NCI-H1930 (cell line): ENCODE measurements around the gene IQGAP2.

Experiments
- DNase-seq, 2 experiments: peaks; one replicate each; lab custom pipeline; 2025; lab: John Stamatoyannopoulos, UW

IQGAP2 gene

GRCh38 chr5:76689321-76690036 lies 286.4 kb downstream of the IQGAP2 start:
- DNase-seq = no peak

GRCh38 chr5:76690037-76690679 lies 287.1 kb downstream of the IQGAP2 start:
- DNase-seq = no peak

GRCh38 chr5:76690704-76691466 lies 287.8 kb downstream of the IQGAP2 start:
- DNase-seq = no peak

GRCh38 chr5:76691467-76692273 lies 288.6 kb downstream of the IQGAP2 start:
- no peak for DNase-seq

- no peak for DNase-seq
Observed at GRCh38 chr5:76692274-76692540, 289.1 kb downstream of the IQGAP2 start.

- no peak for DNase-seq
Observed at GRCh38 chr5:76692651-76693050, 289.6 kb downstream of the IQGAP2 start.

GRCh38 chr5:76693141-76693540 lies 290.1 kb downstream of the IQGAP2 start:
- DNase-seq = no peak

GRCh38 chr5:76694317-76694716 lies 291.2 kb downstream of the IQGAP2 start:
- no peak for DNase-seq

- DNase-seq = no peak
Observed at GRCh38 chr5:76695346-76695745, 292.3 kb downstream of the IQGAP2 start.

- no peak for DNase-seq
Observed at GRCh38 chr5:76696251-76696650, 293.2 kb downstream of the IQGAP2 start.

GRCh38 chr5:76697670-76698069 lies 294.6 kb downstream of the IQGAP2 start:
- no peak for DNase-seq

GRCh38 chr5:76700571-76700970 lies 297.5 kb downstream of the IQGAP2 start:
- no peak for DNase-seq

GRCh38 chr5:76701298-76701697 lies 298.2 kb downstream of the IQGAP2 start:
- no peak for DNase-seq

GRCh38 chr5:76703707-76704106 lies 300.6 kb downstream of the IQGAP2 start:
- DNase-seq = no peak

- DNase-seq = no peak
Observed at GRCh38 chr5:76704131-76704663, 301.1 kb downstream of the IQGAP2 start.

GRCh38 chr5:76705574-76705973 lies 302.5 kb downstream of the IQGAP2 start:
- no peak for DNase-seq

GRCh38 chr5:76709762-76710161 lies 306.7 kb downstream of the IQGAP2 start:
- no peak for DNase-seq

GRCh38 chr5:76710991-76711390 lies 307.9 kb downstream of the IQGAP2 start:
- no peak for DNase-seq

GRCh38 chr5:76714751-76715485 lies 311.8 kb downstream of the IQGAP2 start:
- DNase-seq = no peak

- no peak for DNase-seq
Observed at GRCh38 chr5:76715486-76715735, 312.3 kb downstream of the IQGAP2 start.

- peak; percentile 38 to 56 for DNase-seq
Observed at GRCh38 chr5:76715736-76716455, 312.8 kb downstream of the IQGAP2 start, which contains the start of gene F2R. F2R (plus strand) TSS chr5:76716126; CDS start chr5:76716308, 182 bp downstream.
